Medulla oblongata (tissue), 1 donor: ENCODE results near the gene DNAJB4.
A peak's percentile ranks its signal among the peaks of the same experiment; 100 is the strongest.
"Not testable (repeated sequence)": the region's sequence is repeated elsewhere in the genome, so short reads cannot be mapped to it uniquely, and the experiment has no call there.

ENCODE experiments used
- DNase-seq: peaks from one replicate; pipeline ENCODE4 v3.0.0-alpha.2; 2015; ENCODE audit errors: extremely low spot score

Gene DNAJB4

DNA sequence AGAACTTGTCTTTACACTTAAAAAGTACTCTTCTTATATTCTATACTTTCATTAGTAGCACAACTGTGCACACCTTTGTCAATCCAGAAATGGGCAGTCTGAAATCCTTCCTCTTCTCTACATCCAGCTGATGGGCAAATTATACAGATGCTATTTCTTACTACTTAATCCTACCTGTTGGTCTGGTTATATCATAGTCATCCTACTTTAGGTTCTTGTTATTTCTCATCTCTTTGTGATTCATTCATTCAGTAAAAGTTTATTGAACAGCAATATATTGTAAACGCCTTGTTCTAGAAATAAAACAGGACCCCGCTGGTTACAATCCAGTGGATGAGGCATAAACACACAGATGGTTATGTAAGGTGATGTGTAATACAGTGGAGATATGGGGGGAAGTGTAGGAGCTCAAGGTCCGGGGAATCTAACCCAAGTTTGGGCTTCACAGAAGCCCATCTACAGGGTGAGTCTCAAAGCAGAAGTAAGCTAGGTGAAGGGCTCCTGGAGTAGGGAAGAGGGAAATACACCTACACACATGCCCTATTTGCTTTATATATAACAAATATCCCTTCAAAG, 14.0 kb upstream of the DNAJB4 start:
- DNase-seq, result no peak

DNA sequence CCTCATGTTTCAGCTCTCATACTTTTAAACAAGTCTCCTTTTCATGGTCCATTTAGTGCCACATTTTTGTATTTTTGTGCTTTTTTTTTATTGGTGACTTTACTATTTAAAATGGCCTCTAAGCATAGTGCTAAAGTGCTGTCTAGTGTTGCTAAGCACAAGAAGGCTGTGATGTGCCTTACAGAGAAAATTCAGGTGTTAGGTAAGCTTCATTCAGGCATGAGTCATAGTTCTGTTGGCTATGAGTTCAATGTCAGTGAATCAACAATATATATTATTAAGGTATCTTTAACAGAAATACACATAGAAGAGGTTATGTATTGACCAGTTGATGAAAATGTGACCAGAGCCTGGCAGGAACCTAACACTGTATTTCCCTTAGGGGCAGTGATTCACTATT, 13.1 kb upstream of the DNAJB4 start:
- no peak for DNase-seq

DNA sequence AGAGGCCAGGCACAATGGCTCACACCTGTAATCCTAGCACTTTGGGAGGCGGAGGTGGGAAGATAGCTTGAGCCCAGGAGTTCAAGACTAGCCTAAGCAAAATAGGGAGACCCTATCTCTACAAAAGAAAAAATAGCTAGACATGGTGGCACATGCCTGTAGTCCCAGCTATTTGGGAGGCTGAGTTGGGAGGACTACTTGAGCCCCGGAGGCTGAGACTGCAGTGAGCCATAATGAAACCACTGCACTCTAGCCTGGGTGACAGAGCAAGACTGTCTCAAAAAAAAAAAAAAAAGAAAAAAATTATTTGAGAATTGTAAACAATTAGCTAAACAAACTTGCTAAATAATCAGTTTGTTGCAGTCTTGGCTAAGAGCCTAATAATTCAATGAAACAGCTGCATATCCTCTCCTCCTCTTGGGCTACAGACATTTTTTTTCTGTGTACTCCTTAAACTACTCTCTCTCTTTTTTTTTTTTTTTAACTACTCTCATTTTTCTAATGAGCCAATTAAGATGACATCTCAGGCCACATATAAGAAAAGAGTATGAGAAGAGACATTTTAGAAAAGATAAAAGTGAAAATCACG, 10.5 kb upstream of the DNAJB4 start:
- DNase-seq, result no peak

DNA sequence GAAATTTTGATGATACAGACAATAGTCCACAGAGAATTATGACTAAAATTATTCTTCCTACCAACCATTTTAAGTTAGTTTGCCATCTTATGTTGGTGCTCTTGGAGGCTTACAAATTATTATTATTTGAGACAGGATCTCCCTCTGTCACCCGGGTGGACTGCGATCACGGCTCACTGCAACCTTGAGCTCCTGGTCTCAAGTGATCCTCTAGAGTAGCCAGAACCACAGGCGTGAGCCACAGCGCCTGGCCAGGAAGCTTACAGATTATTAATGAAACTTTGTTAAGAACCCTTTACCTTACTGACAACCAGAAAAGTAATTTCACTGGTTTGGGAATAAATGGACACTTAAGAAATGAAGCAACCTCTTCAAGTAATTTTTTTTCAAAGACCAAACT, 8.0 kb upstream of the DNAJB4 start:
- no peak for DNase-seq

DNA sequence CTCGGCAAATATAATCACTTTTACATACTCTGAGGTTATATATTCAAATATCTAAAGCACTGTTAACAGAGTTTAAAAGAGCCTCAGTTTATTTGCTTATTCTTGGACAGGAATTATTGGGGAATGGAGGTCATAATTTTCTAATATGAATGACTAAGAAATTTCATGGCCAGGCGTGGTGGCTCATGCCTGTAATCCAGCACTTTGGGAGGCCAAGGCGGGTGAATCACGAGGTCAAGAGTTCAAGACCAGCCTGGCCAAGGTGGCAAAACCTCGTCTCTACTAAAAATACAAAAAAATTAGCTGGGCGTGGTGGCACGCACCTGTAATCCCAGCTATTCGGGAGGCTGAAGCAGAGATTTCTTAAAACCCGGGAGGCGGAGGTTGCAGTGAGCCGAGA, 4.2 kb upstream of the DNAJB4 start:
- not testable (repeated sequence) for DNase-seq

DNA sequence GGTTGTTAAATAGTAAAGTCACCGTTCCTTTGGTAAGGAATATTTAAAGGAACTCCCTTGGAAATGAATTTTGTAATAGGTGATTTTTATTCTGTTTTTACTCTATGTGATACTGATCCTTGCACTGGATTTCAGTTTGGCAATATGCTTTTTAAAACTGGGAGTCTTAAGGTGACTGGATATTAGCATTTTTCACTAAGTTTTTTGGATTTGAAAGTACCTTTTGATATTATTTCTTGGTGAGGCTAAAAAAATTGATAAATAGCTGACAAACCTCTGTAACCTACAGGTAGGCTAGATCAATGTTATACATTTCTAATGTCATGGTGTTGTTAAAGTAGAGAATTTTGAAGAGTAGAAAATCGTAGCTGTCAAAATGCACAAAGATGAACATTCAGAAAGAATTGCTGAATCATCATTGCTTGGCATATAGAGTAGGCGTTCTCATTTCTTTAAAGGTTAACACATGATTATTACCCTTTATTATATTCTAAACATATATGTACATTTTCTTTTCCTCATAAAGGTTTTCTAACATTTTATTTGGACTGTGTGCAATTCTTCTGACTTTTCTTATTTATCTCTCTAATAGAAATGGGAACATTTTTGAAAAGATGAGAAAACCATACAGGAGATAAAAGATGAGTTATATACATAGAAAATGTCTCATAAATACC, 1.5 kb upstream of the DNAJB4 start:
- peak; percentile 67 for DNase-seq

DNA sequence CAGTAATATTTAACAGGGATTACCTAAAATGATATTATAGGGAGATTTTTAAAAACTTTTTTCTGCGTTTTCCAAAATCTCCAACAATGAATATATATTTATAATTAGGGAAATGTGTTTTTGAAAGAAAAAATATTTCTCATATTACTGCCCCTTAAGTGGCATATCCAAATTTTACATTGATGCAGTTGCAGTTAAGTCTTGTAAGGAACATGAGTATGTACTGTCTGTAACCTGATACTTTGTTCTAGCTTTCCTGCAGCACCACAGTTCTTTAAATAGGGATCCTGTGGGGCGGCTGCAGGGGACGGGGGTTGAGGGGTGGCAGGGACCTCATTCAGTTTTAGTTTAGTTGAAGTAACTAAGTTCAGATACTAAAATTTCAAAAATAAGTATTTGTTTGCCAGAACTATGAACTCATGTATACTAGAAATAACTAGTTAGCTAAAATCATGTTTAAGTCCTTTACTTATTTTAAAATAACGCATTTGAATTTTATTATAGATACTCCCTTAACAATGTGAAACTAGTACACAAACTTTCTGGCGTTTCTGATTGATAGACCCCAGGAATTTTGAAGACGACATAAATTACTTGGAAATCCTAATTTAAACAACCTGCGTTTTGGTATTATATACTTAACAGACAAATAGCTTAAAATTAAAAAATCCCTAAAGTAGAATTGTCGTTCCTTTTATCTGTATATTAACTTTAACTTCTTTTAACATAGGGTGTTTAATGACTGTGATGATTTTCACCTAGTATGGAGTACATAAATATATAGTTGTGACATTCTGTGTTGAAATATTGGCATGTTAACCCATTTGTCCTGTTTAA, 639 bp upstream of the DNAJB4 start:
- DNase-seq, result peak; percentile 75

DNA sequence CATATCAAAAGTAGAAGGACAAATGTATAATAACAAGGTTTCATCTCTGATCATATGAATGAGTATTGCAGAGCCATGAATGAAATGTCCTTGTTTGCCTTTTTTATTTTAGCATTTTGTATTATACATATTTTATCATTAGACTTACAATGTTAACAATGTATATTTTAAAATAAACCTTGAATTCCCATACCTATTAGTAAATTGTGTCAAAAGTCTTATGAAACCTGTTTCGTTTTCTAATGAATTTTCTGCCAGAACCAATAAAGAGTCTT, 646 bp downstream of the DNAJB4 start:
- DNase-seq, result peak; percentile 55

DNA sequence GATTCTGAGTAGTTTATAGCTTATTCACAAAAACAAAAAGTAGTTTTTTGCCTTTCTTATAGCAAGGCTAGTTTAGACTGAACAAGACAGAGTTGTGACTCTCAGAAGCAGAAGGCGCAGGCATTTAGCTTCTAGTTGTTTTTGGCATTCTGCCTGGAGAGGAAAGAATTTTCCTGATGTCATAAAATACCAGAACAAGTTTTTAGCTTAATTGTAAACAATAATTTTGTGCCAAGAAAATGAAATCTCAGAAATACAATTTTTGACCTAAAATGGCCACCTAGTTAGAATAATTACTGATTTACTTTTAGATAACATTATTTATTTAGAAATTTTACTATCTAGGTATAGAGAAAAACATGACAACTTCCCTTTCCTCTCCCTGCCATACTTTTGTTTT, 1.0 kb downstream of the DNAJB4 start:
- DNase-seq, result peak; percentile 83

DNA sequence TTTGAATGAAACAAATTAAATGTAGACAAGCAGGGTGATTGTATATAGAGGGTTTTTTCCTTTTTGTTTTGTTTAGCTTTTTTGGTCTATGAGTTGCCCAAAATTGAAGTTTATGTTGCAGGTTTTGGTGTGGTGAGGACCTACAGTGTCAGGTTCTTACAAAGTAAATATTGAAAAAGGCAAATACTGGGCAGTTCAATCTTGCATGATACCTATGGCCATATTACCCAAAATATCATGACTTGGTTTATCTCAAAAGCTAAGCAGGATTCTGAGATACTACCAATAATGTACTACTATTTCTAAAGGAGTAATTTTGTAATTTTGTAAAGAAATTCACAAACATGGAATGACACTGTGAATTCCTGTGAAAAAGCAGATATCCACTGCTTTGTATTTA, 1.8 kb downstream of the DNAJB4 start:
- DNase-seq, result no peak

DNA sequence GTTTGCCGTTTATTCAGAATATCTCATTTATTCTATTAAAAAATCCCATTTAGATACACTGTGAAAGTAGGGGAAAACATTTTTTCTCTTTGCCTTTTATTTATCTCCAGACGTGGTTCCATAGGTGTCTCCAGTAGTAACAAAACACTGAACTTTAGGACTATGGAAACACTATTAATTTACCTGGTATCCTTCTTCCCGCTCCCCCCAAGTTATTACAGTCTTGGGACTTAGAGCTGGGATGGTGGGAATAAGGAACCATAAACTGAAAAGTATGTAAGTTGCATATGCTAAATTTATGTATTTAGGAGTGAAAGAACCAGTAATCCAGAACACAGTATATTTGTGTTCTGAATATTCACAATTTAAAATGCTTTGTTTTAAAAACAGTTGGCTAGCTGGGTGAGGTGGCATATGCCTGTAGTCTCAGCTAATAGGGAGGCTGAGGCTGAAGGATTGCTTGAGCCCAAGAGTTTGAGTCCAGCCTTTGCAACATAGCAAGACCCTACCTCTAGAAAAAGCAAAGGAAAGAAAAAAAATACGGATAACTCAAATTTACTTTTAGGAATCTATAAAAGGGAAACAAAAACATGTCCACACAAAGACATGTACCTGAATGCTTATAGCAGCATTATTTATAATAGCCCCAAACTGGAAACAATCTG, 3.1 kb downstream of the DNAJB4 start:
- DNase-seq, result no peak

DNA sequence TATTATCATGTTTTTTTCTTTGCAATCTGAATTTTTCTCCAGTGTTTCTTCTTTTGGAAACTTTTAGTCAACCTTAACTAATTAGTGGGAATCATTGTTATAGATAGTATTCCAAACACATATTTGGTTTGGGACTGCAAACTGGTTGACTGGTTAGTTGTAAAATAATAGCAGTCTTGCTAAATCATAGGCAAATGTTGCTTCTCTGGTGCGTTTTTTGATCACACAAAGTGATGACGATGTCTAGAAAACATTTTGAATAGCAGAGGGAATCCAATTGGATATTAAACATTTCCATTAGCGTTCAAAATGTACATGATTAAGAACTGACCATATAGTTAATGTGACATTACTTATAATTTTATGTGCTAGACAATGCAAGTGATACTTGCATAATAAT, 4.5 kb downstream of the DNAJB4 start:
- no peak for DNase-seq

DNA sequence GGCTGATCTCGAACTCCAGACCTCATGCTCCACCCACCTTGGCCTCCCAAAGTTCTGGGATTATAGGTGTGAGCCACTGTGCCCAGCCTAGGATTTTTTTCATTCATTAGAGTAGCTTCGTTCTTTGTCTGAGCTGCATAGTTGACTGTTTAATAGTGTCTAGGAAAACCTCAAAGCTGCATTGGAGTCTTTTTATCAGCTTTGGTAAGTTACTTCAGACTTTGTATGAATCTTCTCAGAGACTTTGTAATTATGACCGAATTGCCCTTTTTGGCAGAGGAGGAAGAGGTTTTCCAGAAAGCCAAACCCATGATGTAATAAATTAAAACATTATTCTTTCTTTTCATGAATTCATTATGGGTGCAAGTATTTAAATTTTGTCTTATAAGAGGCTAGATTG, 5.1 kb downstream of the DNAJB4 start:
- DNase-seq, result peak; percentile 18

DNA sequence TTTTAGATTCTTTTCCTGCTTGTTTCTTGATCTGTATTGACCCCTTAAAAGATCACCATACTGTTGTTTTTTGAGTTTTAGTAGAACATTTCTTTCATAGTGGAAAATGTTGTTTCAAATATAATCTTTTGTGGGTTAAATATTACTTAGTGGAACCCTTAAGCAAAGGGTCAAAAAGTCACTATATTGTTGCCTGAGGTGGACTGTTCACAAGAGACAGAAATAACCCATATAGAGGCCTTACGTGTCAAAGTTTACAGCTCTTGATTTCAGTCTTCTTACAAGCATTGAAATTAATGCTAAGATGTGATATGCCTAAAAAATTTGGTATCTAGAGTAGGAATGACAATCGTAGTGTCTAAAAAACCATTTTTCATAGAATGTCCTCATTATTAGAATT, 6.3 kb downstream of the DNAJB4 start:
- no peak for DNase-seq

DNA sequence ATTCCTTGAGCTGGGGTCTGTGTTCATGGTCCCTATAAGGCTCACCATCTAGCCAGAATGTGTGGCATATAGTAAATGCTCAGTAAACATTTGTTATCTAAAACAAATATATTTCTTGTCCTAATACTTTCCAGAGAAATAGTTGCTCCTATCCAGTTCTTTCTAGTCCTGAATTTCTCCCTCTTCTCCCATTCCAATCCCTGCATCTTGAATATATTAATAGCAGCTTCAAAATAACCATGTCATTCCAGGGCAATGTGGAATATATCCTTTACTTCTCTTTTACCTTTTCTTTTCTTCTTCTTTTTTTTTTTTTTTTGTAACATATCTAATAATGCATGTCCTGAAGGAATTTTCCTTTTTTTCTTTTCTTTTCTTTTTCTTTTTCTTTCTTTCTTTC, 10.4 kb downstream of the DNAJB4 start:
- no peak for DNase-seq

DNA sequence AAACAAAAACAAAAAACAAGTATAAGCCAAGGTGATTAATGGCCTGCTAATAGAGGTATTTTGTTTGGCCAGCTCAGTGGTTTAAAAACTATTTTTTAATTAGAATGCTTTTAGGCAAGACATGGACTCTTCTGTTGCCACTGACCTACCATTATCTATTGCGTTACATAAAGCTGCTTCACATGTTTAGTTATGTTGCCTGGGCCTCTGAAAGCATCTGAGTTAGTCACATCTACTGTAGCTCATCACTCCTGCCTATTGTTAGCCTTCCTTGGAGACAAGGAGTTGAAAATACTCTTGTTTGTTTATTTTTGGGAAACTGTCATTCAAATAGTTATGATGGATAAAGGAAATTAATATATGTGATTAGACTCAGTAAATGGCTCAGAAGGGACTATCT, 14.3 kb downstream of the DNAJB4 start:
- no peak for DNase-seq

DNA sequence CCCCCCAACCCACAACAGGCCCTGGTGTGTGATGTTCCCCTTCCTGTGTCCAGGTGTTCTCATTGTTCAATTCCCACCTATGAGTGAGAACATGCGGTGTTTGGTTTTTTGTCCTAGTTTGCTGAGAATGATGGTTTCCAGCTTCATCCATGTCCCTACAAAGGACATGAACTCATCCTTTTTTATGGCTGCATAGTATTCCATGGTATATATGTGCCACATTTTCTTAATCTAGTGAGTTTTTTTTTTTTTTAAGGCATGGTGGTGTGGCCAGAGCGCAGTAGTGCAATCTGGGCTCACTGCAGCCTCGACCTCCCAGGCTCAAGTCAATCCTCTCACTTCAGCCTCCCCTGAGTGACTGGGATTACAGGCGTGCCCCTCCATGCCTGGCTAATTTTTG, 16.4 kb downstream of the DNAJB4 start:
- DNase-seq, result not testable (repeated sequence)

DNA sequence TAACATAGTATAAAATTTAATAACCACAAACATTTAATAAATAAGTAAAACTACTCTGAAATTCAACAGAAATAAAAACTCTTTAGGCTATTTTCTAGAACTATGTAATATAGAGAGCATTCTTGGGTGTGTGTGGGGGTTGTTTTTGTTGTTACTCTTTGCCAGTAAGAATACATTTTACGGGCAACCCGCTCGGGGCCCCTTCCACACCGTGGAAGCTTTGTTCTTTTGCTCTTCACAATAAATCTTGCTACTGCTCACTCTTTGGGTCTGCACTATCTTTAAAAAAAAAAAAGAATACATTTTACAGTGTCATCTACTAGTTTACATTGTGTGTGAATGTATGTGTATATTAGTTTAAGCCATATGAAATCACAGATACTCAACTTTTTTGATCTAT, 25.1 kb downstream of the DNAJB4 start:
- DNase-seq, result no peak

DNA sequence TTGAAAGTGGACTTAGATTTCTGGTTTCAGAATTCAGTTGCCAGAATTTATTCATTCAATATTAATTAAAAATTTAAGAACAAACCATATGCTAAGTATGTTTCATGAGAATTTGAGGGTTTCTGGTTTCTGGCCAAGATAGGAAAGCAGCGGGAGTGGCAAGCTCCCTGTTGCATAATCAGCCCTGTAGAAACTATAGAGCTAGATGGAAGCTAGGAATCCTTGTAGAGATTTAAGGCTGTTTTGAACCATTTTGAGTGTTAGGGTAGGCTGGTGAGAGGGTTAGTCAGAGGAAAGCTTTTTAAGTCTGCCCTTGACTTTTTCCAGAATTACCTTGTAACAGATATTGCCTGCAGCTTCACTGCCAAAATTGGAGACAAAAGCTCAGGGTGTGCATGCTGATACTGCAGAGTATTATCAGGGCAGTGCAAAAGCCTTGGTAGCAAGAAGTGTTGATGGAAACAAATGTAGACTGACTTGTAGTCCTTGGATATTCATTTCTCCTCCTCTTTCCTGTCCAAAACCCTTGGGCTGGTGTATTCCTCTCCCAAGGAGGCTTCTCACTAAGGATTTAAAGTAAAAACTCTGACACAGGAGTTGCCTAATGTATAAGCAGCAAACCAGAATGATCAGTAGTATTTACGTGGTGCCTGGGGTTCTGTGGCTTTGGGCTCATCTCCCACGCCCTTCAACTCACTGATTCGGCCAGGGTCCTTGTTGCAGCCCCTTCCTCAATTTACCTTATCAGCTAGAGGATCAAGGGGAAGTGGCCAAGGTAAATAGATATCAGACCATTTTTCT, 28.5 kb downstream of the DNAJB4 start:
- no peak for DNase-seq

DNA sequence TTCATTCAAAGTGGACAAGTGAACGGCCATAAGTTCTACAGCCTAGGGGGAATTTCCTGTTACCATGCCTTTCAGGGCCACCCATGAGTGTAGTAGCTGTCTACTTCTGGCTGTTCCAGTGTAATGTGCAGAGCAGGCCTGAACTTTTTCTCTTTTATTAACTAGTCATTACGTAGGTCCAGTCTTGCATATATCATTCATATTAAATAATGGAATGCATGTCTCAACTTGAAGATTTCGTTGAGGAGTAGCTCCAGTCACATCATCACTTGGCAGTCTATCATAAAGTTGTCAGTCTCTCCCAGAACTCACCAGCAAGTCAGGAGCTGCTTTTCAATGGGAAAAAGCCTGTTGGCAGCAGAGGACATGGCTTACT, 29.0 kb downstream of the DNAJB4 start:
- no peak for DNase-seq

DNA sequence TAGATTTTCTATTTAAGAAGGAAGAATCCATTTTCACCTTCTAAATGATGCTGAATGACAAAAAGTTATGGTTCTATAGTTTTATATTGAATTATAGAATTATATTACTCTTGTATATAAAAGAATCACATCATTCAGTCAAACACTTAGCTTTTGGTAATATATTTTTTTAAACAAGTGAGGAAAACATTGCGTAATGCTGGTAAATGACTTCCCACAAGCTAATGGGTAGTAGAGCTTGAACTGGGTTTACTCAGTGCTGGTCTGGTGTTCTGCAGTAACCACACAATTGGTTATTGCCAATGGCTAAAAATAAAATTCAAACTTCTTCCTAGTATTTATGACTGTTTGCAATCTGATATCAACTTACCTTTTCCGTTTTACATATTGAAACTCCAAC, 30.4 kb downstream of the DNAJB4 start:
- no peak for DNase-seq

DNA sequence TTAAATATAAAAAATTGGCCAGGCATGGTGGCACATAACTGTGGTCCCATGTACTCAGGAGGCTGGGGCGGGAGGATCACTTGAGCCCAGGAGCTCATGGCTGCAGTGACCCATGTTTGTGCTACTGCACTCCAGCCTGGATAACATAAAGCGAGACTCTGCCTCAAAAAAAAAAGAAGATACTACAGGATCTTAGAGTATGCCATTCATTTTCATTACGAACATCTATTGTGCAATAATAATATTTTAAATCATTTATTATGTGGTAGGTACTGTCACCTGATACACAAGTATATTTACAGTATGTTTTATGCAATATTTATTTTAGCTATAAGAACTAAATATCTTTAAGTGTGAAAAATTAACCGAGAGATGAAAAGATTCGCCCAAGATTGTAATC, 31.7 kb downstream of the DNAJB4 start:
- no peak for DNase-seq
